GM23338 (cell line): ENCODE results near the gene TLE3. TPM values are rescaled to one million over a fixed set of nuclear protein-coding genes. Genes with fewer than 3 reads are reported as not detected.

ENCODE experiments used
- ATAC-seq: fragments of 200-7000 bp; cut with Tn5 transposase; 3 replicates; pipeline ENCODE4 v1.9.1; 2020
- DNase-seq: peaks from one replicate; pipeline ENCODE4 v3.0.0-alpha.2; 2015; ENCODE audit warnings: low spot score
- H2AFZ ChIP-seq: fragments of 200-600 bp; sonication (generic); 2 replicates; pipeline ENCODE4 v1.8.0; 2016; ENCODE audit warnings: antibody characterized with exemption, mild to moderate bottlenecking, moderate library complexity
- H3F3A ChIP-seq: fragments of 200-600 bp; sonication (generic); replicated peaks from 2 replicates; pipeline ENCODE4 v1.8.0; 2017; ENCODE audit warnings: antibody characterized with exemption, mixed run types, low read depth
- H3K27ac ChIP-seq: fragments of 200-600 bp; sonication (generic); 2 replicates; pipeline ENCODE4 v1.6.1; 2016; ENCODE audit warnings: low read depth
- H3K27me3 ChIP-seq: fragments of 200-600 bp; sonication (generic); 2 replicates; pipeline ENCODE4 v1.8.0; 2016; ENCODE audit warnings: mild to moderate bottlenecking, mixed run types, moderate library complexity; ENCODE audit not compliant: insufficient read depth
- H3K36me3 ChIP-seq: fragments of 200-600 bp; sonication (generic); 2 replicates; pipeline ENCODE4 v1.8.0; 2016; ENCODE audit warnings: mild to moderate bottlenecking; ENCODE audit not compliant: insufficient read depth
- H3K4me1 ChIP-seq: fragments of 200-600 bp; sonication (generic); 2 replicates; pipeline ENCODE4 v1.8.0; 2016; ENCODE audit warnings: mild to moderate bottlenecking, moderate library complexity; ENCODE audit not compliant: insufficient read depth
- H3K4me2 ChIP-seq: fragments of 200-600 bp; sonication (generic); 2 replicates; pipeline ENCODE4 v1.7.1; 2017; ENCODE audit warnings: mixed run types
- H3K4me3 ChIP-seq: fragments of 200-600 bp; sonication (generic); 2 replicates; pipeline ENCODE4 v1.6.1; 2016; ENCODE audit warnings: mixed run types
- H3K79me2 ChIP-seq: fragments of 200-600 bp; sonication (generic); replicated peaks from 2 replicates; pipeline ENCODE4 v1.8.0; 2017; ENCODE audit warnings: mild to moderate bottlenecking; ENCODE audit not compliant: insufficient read depth
- H3K9me2 ChIP-seq: fragments of 200-600 bp; sonication (generic); 2 replicates; pipeline ENCODE4 v1.8.0; 2017; ENCODE audit not compliant: insufficient read depth
- H4K20me1 ChIP-seq: fragments of 200-600 bp; sonication (generic); replicated peaks from 2 replicates; pipeline ENCODE4 v1.8.0; 2017; ENCODE audit warnings: mild to moderate bottlenecking; ENCODE audit not compliant: insufficient read depth
- H3K27ac Mint-ChIP-seq: 2 replicates; pipeline ENCODE4 v1.8.0; 2020; ENCODE audit warnings: inconsistent platforms, mild to moderate bottlenecking, moderate library complexity, mixed read lengths
- H3K27me3 Mint-ChIP-seq: 3 replicates; pipeline ENCODE4 v1.8.0; 2022; ENCODE audit warnings: low read depth, mild to moderate bottlenecking, moderate library complexity, mixed read lengths, inconsistent platforms; ENCODE audit not compliant: insufficient read depth, poor library complexity
- H3K36me3 Mint-ChIP-seq: 3 replicates; pipeline ENCODE4 v1.8.0; 2021; ENCODE audit warnings: low read depth, mild to moderate bottlenecking, inconsistent platforms, moderate library complexity, mixed read lengths
- H3K4me1 Mint-ChIP-seq: 3 replicates; pipeline ENCODE4 v1.8.0; 2020; ENCODE audit warnings: mild to moderate bottlenecking, inconsistent platforms, mixed read lengths
- H3K4me3 Mint-ChIP-seq: 3 replicates; pipeline ENCODE4 v1.8.0; 2021; ENCODE audit warnings: moderate library complexity, mild to moderate bottlenecking, inconsistent platforms, mixed read lengths
- H3K9me3 Mint-ChIP-seq: 3 replicates; pipeline ENCODE4 v1.8.0; 2020; ENCODE audit warnings: moderate library complexity, mild to moderate bottlenecking, inconsistent platforms, mixed read lengths
- CTCF ChIP-seq, 2 experiments: fragments of 200-600 bp in 1 of 2; sonication (generic) in 1 of 2; conservative IDR thresholded peaks; 2 replicates each; pipeline versions ENCODE4 v1.5.1 to v1.6.1; 2016 to 2017; ENCODE audit warnings: antibody characterized with exemption in 2 of 2, low read depth in 2 of 2, mild to moderate bottlenecking in 2 of 2, moderate library complexity in 1 of 2
- ETS1 ChIP-seq: IDR thresholded peaks from 2 replicates; pipeline ENCODE4 v1.6.1; 2016; ENCODE audit warnings: antibody characterized with exemption
- EZH2 ChIP-seq: fragments of 200-600 bp; sonication (generic); IDR thresholded peaks from one replicate; pipeline ENCODE4 v1.8.0; 2017; ENCODE audit warnings: antibody characterized with exemption, mild to moderate bottlenecking, low read depth; ENCODE audit not compliant: unreplicated experiment
- JUNB ChIP-seq: IDR thresholded peaks from one replicate; pipeline ENCODE4 v1.6.1; 2016; ENCODE audit warnings: antibody characterized with exemption; ENCODE audit not compliant: unreplicated experiment
- NANOG ChIP-seq: IDR thresholded peaks from 2 replicates; pipeline ENCODE4 v1.6.1; 2016; ENCODE audit warnings: antibody characterized with exemption, borderline replicate concordance
- STAT1 ChIP-seq: IDR thresholded peaks from one replicate; pipeline ENCODE4 v1.6.1; 2016; ENCODE audit warnings: antibody characterized with exemption; ENCODE audit not compliant: unreplicated experiment
- polyA plus RNA-seq: library from polyadenylated mRNA; unstranded; fragments of >200 nt; fragmentation: Nextera tagmentation; extraction: Ambion mirVana; gene quantifications from 2 replicates; pipeline ENCODE4 v1.2.1, GENCODE V29; 2016
- total RNA-seq: library from RNA; depleted of rRNA; stranded (reverse); fragments of >200 nt; shearing (Covaris generic); gene quantifications from 2 replicates; pipeline ENCODE4 v1.2.3, GENCODE V29; 2014
- TF ChIP-seq, protein P1 (sequence below): fragments of 250-450 bp; sonication (Bioruptor Pico); IDR thresholded peaks from 2 replicates; pipeline ENCODE4 v1.5.0; 2020; ENCODE audit warnings: mild to moderate bottlenecking, moderate library complexity

TLE3 gene
- total and polyA plus RNA-seq, 2 experiments from 2014 or later: 10.4 to 79.5 TPM

GRCh38 chr15:70065006-70065722 lies 32.6 kb downstream of the TLE3 start:
- peaks cover 55% of the 10 kb centered on the region for H3K36me3 Mint-ChIP-seq
- peaks cover 7% of the 10 kb centered on the region for H3K79me2 ChIP-seq
- H3K27me3 Mint-ChIP-seq: peaks cover 7% of the 10 kb centered on the region
- no peak for DNase-seq
- peaks cover 3% of the 10 kb centered on the region; the same call in 1 of the 2 replicates for H3K36me3 ChIP-seq
- TF ChIP-seq JUNB (no peak), STAT1 (no peak), EZH2 (no peak), NANOG (no peak)
- TF ChIP-seq, protein P1, sequence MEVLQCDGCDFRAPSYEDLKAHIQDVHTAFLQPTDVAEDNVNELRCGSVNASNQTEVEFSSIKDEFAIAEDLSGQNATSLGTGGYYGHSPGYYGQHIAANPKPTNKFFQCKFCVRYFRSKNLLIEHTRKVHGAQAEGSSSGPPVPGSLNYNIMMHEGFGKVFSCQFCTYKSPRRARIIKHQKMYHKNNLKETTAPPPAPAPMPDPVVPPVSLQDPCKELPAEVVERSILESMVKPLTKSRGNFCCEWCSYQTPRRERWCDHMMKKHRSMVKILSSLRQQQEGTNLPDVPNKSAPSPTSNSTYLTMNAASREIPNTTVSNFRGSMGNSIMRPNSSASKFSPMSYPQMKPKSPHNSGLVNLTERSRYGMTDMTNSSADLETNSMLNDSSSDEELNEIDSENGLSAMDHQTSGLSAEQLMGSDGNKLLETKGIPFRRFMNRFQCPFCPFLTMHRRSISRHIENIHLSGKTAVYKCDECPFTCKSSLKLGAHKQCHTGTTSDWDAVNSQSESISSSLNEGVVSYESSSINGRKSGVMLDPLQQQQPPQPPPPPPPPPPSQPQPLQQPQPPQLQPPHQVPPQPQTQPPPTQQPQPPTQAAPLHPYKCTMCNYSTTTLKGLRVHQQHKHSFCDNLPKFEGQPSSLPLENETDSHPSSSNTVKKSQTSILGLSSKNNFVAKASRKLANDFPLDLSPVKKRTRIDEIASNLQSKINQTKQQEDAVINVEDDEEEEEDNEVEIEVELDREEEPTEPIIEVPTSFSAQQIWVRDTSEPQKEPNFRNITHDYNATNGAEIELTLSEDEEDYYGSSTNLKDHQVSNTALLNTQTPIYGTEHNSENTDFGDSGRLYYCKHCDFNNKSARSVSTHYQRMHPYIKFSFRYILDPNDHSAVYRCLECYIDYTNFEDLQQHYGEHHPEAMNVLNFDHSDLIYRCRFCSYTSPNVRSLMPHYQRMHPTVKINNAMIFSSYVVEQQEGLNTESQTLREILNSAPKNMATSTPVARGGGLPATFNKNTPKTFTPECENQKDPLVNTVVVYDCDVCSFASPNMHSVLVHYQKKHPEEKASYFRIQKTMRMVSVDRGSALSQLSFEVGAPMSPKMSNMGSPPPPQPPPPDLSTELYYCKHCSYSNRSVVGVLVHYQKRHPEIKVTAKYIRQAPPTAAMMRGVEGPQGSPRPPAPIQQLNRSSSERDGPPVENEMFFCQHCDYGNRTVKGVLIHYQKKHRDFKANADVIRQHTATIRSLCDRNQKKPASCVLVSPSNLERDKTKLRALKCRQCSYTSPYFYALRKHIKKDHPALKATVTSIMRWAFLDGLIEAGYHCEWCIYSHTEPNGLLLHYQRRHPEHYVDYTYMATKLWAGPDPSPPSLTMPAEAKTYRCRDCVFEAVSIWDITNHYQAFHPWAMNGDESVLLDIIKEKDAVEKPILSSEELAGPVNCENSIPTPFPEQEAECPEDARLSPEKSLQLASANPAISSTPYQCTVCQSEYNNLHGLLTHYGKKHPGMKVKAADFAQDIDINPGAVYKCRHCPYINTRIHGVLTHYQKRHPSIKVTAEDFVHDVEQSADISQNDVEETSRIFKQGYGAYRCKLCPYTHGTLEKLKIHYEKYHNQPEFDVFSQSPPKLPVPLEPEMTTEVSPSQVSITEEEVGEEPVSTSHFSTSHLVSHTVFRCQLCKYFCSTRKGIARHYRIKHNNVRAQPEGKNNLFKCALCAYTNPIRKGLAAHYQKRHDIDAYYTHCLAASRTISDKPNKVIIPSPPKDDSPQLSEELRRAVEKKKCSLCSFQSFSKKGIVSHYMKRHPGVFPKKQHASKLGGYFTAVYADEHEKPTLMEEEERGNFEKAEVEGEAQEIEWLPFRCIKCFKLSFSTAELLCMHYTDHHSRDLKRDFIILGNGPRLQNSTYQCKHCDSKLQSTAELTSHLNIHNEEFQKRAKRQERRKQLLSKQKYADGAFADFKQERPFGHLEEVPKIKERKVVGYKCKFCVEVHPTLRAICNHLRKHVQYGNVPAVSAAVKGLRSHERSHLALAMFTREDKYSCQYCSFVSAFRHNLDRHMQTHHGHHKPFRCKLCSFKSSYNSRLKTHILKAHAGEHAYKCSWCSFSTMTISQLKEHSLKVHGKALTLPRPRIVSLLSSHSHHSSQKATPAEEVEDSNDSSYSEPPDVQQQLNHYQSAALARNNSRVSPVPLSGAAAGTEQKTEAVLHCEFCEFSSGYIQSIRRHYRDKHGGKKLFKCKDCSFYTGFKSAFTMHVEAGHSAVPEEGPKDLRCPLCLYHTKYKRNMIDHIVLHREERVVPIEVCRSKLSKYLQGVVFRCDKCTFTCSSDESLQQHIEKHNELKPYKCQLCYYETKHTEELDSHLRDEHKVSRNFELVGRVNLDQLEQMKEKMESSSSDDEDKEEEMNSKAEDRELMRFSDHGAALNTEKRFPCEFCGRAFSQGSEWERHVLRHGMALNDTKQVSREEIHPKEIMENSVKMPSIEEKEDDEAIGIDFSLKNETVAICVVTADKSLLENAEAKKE (CRISPR knock-in tag): no peak
- H3K4me1 ChIP-seq: peaks cover 6% of the 10 kb centered on the region; the same call in 1 of the 2 replicates
- H3K27ac Mint-ChIP-seq: no peak overlapping the region
- H3K4me1 Mint-ChIP-seq: peaks cover 15% of the 10 kb centered on the region
- H3K4me3 ChIP-seq: no peak overlapping the region
- H4K20me1 ChIP-seq: peaks cover 23% of the 10 kb centered on the region
- H3F3A ChIP-seq: no peaks in the 10 kb centered on the region
- no peak for ATAC-seq
- no peaks in the 10 kb centered on the region for H3K9me2 ChIP-seq
- H3K4me3 Mint-ChIP-seq: no peak overlapping the region
- H3K27ac ChIP-seq: no peak overlapping the region
- no peak overlapping the region for H3K4me2 ChIP-seq
- H3K27me3 ChIP-seq: no peaks in the 10 kb centered on the region
- no peaks in the 10 kb centered on the region for H3K9me3 Mint-ChIP-seq
- no peak overlapping the region for H2AFZ ChIP-seq

DNA sequence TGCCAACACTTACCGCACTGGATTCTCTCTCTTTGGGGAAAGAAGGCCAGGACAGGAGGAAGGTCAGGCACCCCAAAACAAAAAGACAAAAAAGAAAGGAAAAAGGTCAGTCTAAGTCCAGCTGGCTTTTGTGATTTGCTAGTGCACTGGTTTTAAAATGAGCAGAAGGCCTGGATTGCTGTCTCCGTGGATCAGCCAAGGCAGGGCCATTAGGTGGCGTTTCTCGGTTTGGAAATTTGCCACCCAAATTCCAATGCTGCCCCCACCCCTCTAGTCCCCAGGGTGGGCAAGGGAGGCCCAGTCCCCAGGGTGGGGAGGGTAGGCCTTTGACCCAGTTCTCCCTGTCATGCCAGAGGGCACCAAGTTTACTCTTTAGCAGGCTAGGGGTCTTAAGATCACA lies 33.3 kb downstream of the TLE3 start:
- Mint-ChIP-seq H3K27me3 (peaks cover 8% of the 10 kb centered on the region), H3K4me3 (no peak overlapping the region), H3K9me3 (no peaks in the 10 kb centered on the region), H3K4me1 (peaks cover 15% of the 10 kb centered on the region), H3K36me3 (peaks cover 57% of the 10 kb centered on the region), H3K27ac (no peak overlapping the region)
- Histone ChIP-seq H3K36me3 (peaks cover 8% of the 10 kb centered on the region), H3K9me2 (no peaks in the 10 kb centered on the region), H2AFZ (no peak overlapping the region), H3K4me2 (no peak overlapping the region), H3K4me3 (no peak overlapping the region), H4K20me1 (peaks cover 23% of the 10 kb centered on the region), H3K79me2 (peaks cover 7% of the 10 kb centered on the region), H3K4me1 (peaks cover 6% of the 10 kb centered on the region; the same call in 1 of the 2 replicates), H3F3A (no peaks in the 10 kb centered on the region), H3K27me3 (no peaks in the 10 kb centered on the region), H3K27ac (no peak overlapping the region)
- DNase-seq (no peak), ATAC-seq (no peak)
- no peak for TF ChIP-seq ETS1
- TF ChIP-seq CTCF (conservative IDR thresholded peaks at IDR 0.05; ENCODE audit: low read depth in 2 of 2): peak in 1 of 2 experiments; percentile 30; a peak in 2 of 4 replicates
